IPS-20b (cell line): ENCODE measurements around the gene KCNMB2.

Source experiments
- H3K27ac ChIP-seq: one replicate; pipeline ENCODE4 v1.5.1; 2013; ENCODE audit warnings: low read length
- H3K27me3 ChIP-seq: 2 replicates; pipeline ENCODE4 v1.6.1; 2013; ENCODE audit warnings: mild to moderate bottlenecking, low read length, inconsistent platforms; ENCODE audit not compliant: insufficient read depth
- H3K36me3 ChIP-seq: 2 replicates; pipeline ENCODE4 v1.6.1; 2013; ENCODE audit warnings: low read depth, mild to moderate bottlenecking, inconsistent platforms, low read length, moderate library complexity; ENCODE audit not compliant: insufficient read depth
- H3K4me1 ChIP-seq: 2 replicates; pipeline ENCODE4 v1.6.1; 2013; ENCODE audit warnings: mild to moderate bottlenecking, control low read depth, inconsistent platforms, low read length, moderate library complexity; ENCODE audit not compliant: insufficient read depth
- H3K4me3 ChIP-seq: 2 replicates; pipeline ENCODE4 v1.5.1; 2013; ENCODE audit warnings: mild to moderate bottlenecking, low read length, inconsistent platforms
- H3K9ac ChIP-seq: 2 replicates; pipeline ENCODE4 v1.6.1; 2013; ENCODE audit warnings: low read depth, mild to moderate bottlenecking, inconsistent platforms, low read length, moderate library complexity
- H3K9me3 ChIP-seq: 2 replicates; pipeline ENCODE4 v1.6.1; 2013; ENCODE audit warnings: mild to moderate bottlenecking, low read depth, low read length, inconsistent platforms; ENCODE audit not compliant: insufficient read depth

Gene KCNMB2

DNA sequence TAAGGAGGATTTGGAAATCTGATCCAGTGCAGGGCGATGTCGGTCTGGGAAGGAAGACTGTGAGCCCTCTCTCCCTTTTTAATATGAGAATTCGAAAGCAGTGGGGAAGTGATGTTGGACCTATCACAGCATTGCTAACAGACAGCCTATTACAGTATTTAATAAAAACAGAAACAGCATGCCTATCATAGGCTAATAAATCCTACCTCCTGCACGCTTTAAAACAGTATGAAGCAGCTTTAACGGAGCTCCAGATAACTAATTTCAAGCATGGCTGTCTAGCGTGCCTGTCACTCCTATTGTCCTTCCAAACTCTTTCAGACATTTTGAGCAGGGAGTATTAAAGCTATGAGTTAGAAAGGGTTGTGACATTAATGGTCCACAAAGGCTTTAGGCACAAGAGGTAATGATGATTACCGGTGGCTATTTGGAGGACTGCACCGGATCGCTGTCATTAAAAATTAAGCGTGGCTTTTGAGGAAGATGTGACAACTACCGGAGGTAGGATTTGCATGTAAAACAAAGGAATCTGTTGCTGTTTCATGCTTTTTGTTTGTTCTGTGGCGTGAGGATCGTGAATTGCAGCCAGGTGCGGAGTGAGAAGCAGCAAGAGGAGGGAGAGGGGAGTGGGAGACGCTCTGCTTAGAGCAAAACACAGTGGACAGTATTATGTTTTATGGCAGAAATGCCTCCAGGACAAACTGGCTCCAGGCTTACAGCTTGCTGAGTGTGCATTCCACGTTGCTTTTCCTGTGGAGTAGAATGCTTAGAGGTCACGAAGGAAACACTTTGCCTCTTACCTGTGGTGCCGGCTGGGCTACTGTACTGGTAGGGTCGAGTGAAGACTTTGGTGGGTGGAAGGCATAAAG, at the start of gene KCNMB2:
Gene KCNMB2 (plus strand): TSS at position 226 of the 869 bp plus-strand sequence.
- Histone ChIP-seq H3K4me1 (peaks cover 27% of the 10 kb centered on the region), H3K36me3 (no peaks in the 10 kb centered on the region), H3K4me3 (peak within 1 kb of the TSS; percentile 67), H3K9ac (peak within 1 kb of the TSS; percentile 37; the same call in 1 of the 2 replicates), H3K27ac (no peak within 1 kb of the TSS), H3K9me3 (no peaks in the 10 kb centered on the region), H3K27me3 (peaks cover 14% of the 10 kb centered on the region; the same call in 1 of the 2 replicates)

- H3K9me3 ChIP-seq: no peaks in the 10 kb centered on the region; the same call in 1 of the 2 replicates
- no peak overlapping the region for H3K4me3 ChIP-seq
- no peak overlapping the region for H3K9ac ChIP-seq
- H3K4me1 ChIP-seq: peaks cover 8% of the 10 kb centered on the region; the same call in 1 of the 2 replicates
- H3K36me3 ChIP-seq: no peaks in the 10 kb centered on the region
- no peak overlapping the region for H3K27ac ChIP-seq
- H3K27me3 ChIP-seq: no peaks in the 10 kb centered on the region
These were observed 49.3 kb upstream of the KCNMB2 start for GRCh38 chr3:178486903-178487302.

GRCh38 chr3:178487752-178488151, 48.5 kb upstream of the KCNMB2 start:
- H3K27me3 ChIP-seq: no peaks in the 10 kb centered on the region
- no peak overlapping the region for H3K4me3 ChIP-seq
- no peak overlapping the region for H3K9ac ChIP-seq
- peaks cover 8% of the 10 kb centered on the region; the same call in 1 of the 2 replicates for H3K4me1 ChIP-seq
- H3K27ac ChIP-seq: no peak overlapping the region
- H3K9me3 ChIP-seq: no peaks in the 10 kb centered on the region; the same call in 1 of the 2 replicates
- no peaks in the 10 kb centered on the region for H3K36me3 ChIP-seq

GRCh38 chr3:178491751-178492150, 44.5 kb upstream of the KCNMB2 start:
- Histone ChIP-seq H3K9ac (no peak overlapping the region), H3K36me3 (no peaks in the 10 kb centered on the region), H3K9me3 (peaks cover 13% of the 10 kb centered on the region), H3K27me3 (no peaks in the 10 kb centered on the region), H3K4me1 (peaks cover 6% of the 10 kb centered on the region; the same call in 1 of the 2 replicates), H3K4me3 (no peak overlapping the region), H3K27ac (no peak overlapping the region)

- no peak overlapping the region for H3K9ac ChIP-seq
- H3K27ac ChIP-seq: no peak overlapping the region
- H3K27me3 ChIP-seq: no peaks in the 10 kb centered on the region
- H3K9me3 ChIP-seq: peaks cover 16% of the 10 kb centered on the region; the same call in 1 of the 2 replicates
- H3K4me3 ChIP-seq: no peak overlapping the region
- H3K4me1 ChIP-seq: no peaks in the 10 kb centered on the region; the same call in 1 of the 2 replicates
- H3K36me3 ChIP-seq: no peaks in the 10 kb centered on the region
These were observed 43.7 kb upstream of the KCNMB2 start for GRCh38 chr3:178492491-178492890.

DNA sequence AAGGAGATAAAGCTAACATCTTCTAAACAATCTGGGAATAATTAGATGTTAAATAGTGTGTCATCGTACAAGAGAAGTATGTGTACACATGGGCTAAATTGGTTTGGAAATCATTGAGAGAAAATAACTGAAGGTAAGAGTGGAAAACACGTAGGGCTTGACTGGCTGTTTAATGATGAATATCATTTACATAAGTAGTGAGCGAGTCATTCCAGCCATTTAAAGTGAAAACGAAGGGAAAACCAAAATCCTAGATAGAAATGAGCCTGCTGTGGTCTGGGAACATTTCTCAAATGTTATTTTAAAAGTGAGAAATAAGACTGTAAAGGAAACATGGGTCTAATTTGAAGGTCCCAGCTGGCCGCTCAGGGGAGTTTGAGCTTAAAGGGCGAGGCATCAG, 41.9 kb upstream of the KCNMB2 start:
- Histone ChIP-seq H3K4me3 (no peak overlapping the region), H3K27ac (no peak overlapping the region), H3K36me3 (no peaks in the 10 kb centered on the region), H3K9ac (no peak overlapping the region), H3K27me3 (no peaks in the 10 kb centered on the region), H3K4me1 (no peaks in the 10 kb centered on the region; the same call in 1 of the 2 replicates), H3K9me3 (peaks cover 16% of the 10 kb centered on the region; the same call in 1 of the 2 replicates)

GRCh38 chr3:178496911-178497310, 39.3 kb upstream of the KCNMB2 start:
- no peaks in the 10 kb centered on the region; the same call in 1 of the 2 replicates for H3K4me1 ChIP-seq
- no peak overlapping the region for H3K27ac ChIP-seq
- no peaks in the 10 kb centered on the region for H3K27me3 ChIP-seq
- no peak overlapping the region for H3K4me3 ChIP-seq
- H3K9me3 ChIP-seq: peaks cover 16% of the 10 kb centered on the region; the same call in 1 of the 2 replicates
- H3K9ac ChIP-seq: no peak overlapping the region
- H3K36me3 ChIP-seq: no peaks in the 10 kb centered on the region

DNA sequence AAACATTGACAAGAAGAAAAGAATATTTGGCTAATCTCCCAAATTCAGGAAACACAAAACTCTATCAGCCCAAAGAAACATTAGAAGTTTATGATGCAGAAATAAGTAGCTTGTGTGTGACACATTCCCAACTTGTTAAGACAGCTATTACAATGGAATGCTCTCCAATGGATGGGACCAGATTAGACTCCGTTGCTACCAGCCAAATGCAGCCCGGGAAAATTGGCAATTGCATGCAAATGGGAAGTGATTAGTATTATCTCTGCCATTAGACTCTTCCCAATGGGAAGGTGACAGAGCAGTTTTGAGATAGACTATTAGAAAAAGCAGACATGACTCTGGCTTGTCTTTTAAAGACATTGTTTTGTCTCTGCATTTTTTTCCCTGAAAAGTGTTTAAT, 37.4 kb upstream of the KCNMB2 start:
- Histone ChIP-seq H3K27me3 (no peaks in the 10 kb centered on the region), H3K27ac (no peak overlapping the region), H3K4me1 (no peaks in the 10 kb centered on the region), H3K9ac (no peak overlapping the region), H3K9me3 (peaks cover 16% of the 10 kb centered on the region; the same call in 1 of the 2 replicates), H3K36me3 (no peaks in the 10 kb centered on the region), H3K4me3 (no peak overlapping the region)

DNA sequence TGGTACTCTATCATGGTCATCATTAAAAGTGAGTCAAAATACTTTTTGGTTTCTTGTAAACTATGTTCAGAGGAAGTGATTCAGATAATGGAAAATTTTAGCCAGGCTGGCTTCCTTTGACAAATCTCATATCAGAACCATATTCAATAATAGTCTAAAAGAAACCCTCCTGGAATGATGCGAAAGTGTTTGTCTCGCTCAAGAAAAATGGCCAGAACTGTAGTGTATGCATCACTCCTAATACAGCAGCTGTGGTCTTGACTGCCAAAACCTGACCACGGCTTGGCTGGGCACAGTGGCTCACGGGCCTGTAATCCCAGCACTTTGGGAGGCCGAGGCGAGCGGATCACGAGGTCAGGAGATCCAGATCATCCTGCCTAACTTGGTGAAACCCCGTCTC, 35.6 kb upstream of the KCNMB2 start:
- Histone ChIP-seq H3K9ac (no peak overlapping the region), H3K27me3 (no peaks in the 10 kb centered on the region), H3K27ac (no peak overlapping the region), H3K36me3 (no peaks in the 10 kb centered on the region), H3K4me3 (no peak overlapping the region), H3K4me1 (no peaks in the 10 kb centered on the region), H3K9me3 (peaks cover 14% of the 10 kb centered on the region; the same call in 1 of the 2 replicates)

GRCh38 chr3:178504128-178504527, 32.1 kb upstream of the KCNMB2 start:
- Histone ChIP-seq H3K9ac (no peak overlapping the region), H3K27me3 (no peaks in the 10 kb centered on the region), H3K9me3 (no peaks in the 10 kb centered on the region), H3K4me1 (no peaks in the 10 kb centered on the region), H3K4me3 (no peak overlapping the region), H3K27ac (no peak overlapping the region), H3K36me3 (no peaks in the 10 kb centered on the region)

GRCh38 chr3:178505832-178506231, 30.4 kb upstream of the KCNMB2 start:
- Histone ChIP-seq H3K27ac (no peak overlapping the region), H3K27me3 (no peaks in the 10 kb centered on the region), H3K9me3 (no peaks in the 10 kb centered on the region)

More at GRCh38 chr3:178505832-178506231, 30.4 kb upstream of the KCNMB2 start:
- H3K4me3 ChIP-seq: no peak overlapping the region
- no peaks in the 10 kb centered on the region for H3K36me3 ChIP-seq
- H3K9ac ChIP-seq: no peak overlapping the region
- no peaks in the 10 kb centered on the region for H3K4me1 ChIP-seq
